NCI-H524 (cell line): ENCODE data around the gene PEAK1.

Source experiments
- DNase-seq, 2 experiments: peaks; one replicate each; lab custom pipeline; 2025; lab: John Stamatoyannopoulos, UW

The PEAK1 gene

DNA sequence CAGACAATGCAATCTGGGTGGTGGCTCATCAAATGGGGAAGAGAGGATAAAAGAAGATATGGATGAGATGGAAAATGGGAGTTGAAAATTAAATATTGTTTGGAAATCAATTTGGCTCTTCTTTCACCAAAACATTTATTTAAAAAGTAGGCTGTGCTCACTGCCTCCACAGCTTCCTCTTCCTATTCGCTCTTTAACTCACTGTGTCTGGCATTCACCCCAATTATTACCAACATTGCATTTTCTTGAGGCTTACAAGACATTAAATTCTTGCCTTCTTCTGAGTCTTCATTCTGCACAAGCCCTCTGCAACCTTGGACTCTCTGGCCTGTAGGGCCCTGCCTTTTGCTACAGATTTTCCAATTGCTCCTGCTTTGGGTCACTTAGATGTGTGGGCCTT lies 296.1 kb downstream of the PEAK1 start:
- DNase-seq: no peak

DNA sequence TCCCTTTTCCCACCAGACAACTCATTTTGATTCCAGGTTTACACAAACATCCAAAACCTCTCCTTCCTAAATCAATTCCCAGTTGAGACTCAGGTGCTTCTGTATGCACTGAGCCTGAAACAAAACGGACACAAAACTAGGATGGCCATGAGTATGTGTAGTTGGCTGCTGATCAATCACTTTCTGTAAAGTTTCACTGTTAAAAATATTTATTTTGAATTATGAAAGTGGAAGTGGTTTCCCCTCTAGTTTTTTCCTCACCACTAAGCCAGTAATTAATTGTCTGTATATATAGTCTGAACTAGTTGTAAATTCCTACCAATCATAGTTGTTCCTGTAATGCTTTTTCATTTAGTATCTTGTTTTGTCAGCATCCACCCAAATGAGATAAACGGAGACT lies 297.3 kb downstream of the PEAK1 start:
- no peak for DNase-seq

DNA sequence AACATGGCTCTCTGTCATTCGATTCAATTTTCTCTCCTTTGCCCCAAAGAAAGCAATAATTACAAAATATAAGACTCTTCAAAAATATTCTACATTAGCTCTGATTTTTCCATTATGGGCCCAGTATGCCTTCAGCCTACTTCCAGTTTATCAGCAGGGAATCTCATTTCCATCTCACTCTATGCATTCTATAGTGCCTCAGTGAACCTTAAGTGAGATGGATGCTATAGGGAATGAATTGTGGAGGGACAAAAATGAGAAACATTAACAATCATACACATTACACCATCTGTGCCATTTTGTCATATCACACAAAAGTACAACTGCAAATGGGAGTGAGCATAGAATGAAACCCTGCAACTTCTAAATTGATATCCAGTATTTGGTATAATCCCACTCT lies 298.3 kb downstream of the PEAK1 start:
- no peak for DNase-seq

DNA sequence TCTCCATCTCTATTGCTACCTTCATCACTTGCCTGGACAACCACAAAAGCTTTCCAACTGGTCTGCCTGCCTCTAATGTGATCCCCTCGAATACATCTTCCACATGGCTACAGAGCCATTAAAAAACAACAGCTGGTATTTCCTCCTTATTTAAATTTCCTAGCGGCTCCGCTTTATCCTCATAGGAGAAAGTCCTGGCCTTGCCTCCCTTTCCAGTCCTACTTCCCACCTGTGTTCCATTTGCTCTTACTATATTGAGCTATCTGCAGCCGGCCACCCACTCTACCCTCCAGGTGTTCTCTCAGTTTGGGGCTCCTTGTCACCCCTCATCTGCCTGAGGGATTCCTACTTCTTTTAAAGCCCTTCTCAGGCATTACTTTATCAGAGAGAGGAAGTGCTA lies 299.3 kb downstream of the PEAK1 start:
- peak; percentile 36 to 77 for DNase-seq

DNA sequence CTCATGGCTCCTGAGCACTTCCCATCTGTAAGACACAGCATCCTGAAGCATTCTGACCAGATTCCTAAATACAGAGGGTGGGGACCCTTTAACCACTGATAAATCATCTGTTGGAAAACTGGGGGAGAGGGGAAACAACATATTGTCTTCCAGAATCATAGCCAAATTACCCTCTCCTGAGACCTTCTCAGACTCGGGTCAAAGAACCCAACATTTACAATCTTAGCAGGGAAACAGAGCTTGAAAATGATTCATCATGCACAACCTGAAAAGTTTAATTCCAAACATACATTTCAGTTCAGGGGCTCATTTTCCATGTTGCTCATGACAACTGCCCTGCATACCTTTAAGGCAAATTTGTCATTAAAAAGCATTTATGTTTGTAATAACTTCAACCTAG lies 300.5 kb downstream of the PEAK1 start:
- no peak for DNase-seq

DNA sequence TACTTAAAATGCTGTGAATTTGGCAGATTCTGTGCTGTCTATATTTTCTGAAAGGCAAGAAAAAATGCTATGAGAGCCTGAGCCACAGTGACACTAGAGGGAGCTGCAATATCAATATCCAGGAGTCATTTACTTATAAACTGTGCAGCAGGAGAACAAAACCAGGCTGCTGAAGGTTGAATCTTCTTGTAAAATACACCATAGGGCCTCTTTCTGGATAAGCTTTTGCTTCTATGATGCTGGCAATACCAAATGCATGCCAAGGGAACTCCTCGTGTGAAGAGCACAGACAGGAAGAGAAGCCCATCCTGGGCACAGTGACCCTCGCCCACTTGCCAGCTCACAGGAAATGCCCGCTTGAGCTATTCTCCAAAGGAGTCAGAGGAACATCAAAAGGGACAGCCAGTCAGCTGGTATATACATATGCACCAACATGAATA lies 301.0 kb downstream of the PEAK1 start:
- DNase-seq: peak; percentile 52 to 75

DNA sequence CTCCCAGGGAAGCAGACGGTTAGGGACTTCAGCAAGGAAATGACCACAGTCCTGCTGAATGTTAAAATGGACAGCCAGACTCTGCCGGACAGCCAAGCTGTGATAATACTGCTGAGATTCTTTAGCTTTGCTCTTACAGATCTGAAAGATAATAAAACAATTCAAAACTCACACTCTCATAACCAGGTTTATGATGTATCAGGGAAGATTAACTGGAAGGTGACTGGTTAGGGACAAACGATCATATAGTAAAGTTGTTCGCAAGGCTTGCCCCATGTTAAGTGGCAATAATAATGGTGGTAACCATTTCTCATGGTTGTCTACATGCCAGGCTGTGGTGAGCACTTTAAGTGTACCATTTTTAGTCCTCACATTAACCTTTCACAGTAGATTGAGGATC lies 304.7 kb downstream of the PEAK1 start:
- no peak for DNase-seq

DNA sequence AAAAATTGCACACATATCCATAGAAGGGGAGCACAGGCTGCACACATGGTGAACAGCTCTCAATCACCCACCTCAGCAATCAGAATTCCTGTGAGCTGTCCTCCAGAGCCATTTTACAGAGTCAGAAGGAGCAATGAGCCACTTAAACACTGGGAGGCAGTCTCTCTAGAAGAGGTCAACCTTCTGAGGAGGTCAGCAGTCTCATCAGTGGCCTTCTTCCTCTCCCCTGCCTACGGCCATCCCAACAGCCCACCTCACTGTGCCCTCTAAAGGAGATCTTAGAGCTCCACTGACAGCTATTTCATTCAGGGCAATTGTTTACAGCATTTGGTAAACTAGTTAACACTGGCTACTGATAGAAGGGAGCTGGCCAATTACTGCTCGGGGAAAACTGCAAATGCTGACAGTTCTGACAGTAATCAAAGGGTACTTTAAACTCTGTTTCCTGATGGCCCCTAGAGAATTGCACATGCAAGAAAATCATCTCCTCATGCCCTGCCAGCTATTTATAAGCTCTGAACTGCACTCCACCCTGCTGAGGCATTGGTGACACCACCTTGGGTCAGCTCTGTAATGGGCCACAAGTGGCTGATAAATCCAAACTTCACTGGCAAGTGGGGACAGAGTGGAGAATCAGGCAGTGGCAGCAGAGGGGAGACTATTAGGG lies 306.9 kb downstream of the PEAK1 start:
- DNase-seq: no peak

DNA sequence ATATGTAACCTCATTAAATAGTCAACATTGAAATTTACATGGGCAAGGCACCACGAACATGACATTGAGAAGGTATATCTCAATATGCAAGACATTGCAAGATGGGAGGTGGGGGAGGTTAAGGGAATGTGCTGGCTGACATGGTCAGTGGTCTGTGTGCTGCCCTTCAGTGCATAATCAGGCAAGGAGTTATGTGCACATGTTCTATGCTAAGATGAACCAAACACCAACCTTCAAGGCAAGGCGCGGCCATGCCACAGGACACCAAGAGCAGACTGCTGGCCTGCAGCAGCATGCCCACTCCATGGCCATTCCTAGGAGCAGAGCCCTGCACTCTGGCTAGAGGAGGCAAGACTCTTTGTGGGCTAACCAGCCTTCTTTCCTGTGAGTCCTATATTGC lies 308.1 kb downstream of the PEAK1 start:
- DNase-seq: no peak

DNA sequence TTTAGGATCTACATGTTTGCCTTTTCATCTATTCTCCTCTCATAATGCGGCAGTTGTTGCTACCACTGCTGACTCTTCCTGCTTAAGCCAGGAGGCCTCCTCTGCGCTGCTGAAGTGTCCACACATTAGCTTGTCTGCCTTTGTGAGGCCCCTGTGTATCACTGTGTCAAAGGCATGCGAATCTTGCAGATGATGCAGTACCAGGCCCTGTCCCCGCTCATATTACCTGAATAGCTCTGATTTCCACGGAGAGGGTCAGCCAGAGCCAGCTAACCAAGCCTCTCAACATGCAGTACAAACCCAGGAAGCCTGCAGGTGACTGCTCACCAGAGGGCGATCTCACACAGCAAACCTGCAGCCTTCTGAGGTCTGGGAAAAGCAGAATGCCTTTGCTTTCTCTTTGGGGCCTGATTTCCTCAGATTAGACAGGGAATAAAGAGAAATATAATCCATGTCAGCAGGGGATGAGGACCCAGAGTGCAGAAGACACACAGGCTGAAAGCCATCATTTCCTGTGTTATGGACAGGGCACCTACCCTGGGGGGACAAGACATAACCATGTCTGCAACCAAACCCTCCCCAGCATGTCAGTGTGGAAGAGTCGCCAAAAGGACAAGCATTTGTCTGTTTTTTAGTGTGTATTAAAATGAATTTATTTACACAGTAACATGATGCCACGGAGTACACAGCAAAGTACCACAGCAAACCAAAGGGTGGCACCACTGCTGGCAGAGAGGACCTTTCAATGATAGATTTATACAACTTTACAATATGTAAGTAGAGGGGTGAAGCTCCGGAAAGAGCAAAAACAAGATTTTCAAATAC lies 312.2 kb downstream of the PEAK1 start:
- peak; percentile 75 to 83 for DNase-seq

DNA sequence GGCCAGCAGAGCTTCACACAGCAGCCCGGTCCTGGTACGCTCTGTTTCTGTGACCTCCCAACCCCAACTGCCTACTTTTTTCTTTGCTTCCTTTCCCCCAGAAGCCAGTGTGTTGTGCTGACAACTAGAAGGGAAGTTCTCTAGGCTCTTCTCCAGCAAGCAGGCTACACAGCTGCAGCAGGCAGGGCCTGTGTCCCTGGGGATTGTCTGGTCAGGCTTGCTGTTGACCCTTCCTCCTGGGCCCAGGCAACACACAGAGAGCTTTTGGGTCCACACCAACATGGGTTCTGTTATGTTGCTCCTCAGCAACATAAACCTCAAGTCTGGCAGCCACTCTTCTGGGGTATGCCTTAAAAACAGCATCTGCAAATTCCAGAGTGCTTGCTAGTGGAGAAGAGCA lies 312.8 kb downstream of the PEAK1 start:
- DNase-seq: no peak

DNA sequence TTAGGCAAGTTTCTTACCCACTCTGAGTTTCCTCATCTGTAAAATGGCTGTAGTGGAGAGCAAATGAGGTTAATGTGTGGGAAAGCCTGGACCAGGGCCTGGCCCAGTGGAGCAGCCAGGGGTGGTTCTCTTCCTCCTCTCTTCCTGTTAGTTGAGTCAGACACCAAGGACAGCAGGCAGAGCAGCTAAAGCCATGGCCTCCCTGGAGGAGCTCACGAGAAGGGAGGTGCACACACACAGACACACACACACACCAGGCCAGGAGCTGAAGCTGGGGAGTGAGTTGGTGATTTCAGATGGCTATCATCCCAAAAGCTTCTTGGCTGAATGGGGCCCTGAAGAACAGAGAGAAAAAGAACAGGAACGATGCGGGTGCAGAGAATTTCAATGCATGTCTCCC lies 315.7 kb downstream of the PEAK1 start:
- no peak for DNase-seq

DNA sequence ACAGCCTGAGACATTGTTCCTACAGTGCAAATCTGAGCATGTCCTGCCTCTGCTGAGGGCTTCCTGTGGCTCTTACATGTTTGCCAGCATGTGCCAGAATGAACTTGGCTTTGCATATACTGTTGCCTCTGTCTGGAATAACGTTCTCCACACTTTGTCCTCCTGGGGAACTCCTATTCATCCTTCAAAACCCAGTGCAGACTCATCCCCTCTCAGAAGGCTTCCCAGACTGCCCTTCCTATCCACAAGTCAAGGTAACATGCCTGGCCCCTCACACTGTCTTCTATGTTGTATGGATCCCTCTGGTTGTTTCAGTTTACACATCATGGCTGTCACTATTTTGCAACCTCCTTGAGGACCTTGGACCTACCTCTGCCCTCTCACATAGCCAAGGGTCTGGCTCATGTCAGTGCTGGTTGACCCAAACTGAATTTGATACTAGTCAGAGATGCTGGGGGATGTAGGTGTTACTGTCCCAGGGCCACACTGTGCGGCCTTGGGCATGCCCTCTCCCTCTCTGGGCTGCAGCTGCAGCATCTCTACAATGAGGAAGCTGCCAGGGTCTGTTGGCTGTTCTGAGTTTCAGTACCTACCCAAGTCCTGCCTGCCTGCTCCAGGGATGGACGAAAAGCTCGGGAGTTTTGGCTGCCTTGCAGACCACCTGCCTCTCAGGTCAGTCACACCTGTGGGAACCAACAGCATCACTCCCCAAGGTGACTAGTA lies 320.0 kb downstream of the PEAK1 start:
- DNase-seq: no peak

DNA sequence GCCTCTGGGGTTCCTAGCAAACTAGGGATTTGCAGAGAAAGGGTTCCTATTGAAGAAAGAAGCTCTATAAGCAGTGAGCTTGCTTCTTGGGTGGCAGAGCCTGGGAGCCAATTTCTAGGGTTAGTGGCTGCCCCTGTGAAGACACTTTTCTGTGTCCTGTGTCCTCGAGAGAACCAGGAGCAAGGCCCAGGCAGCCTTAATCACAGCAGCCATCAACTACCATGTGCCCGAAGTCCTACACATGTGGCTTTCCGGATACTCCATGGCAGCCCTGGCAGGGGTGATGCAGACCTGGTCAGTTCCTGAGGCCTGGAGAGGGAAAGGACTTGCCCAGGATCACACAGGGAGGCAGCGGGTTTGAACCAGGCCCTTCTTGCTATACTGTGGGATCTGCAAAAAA lies 321.3 kb downstream of the PEAK1 start:
- DNase-seq: no peak

DNA sequence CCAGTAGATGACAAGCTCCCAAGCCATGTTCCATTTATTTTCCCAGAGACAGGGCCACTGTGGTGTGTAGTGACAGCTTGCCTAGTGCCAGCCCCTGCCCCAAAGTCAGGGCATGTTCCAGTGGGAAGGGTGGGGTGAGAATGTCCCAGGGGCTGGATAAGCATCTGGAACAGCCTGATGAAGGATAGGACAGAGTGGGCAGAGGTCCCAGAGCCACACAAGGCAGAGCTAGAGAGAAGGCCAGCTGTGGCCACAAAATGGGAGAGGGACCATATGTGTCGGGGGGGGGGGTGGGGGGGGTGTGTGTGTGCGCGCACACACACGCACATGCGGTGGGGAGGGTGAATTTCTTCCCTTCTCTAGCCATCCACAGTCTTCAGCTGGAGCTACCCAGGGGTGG lies 322.0 kb downstream of the PEAK1 start:
- peak; percentile 72 to 75 for DNase-seq

DNA sequence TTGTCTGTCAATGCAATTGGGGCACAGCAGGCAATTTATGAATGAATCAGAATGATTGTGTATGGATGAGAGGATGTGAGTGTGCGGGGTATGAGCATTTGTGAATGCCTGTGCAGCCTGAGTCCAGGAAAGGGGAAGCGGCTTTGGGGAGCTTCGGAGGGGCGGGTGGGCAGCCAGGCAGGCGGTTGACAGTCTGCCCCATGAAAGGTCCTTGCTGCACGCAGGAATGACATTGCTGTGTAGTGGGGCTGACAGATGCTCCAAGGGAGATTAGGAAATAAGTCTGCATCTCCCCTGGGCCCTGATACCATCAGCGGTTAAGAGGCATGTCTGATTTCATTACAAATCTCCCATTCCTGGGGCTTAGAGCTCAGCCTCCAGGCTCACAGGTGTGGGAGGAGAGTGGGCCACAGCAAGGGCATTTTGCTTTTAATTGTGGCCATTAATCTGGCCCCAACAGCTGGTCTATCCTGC lies 322.6 kb downstream of the PEAK1 start:
- DNase-seq: peak; percentile 99 to 100

DNA sequence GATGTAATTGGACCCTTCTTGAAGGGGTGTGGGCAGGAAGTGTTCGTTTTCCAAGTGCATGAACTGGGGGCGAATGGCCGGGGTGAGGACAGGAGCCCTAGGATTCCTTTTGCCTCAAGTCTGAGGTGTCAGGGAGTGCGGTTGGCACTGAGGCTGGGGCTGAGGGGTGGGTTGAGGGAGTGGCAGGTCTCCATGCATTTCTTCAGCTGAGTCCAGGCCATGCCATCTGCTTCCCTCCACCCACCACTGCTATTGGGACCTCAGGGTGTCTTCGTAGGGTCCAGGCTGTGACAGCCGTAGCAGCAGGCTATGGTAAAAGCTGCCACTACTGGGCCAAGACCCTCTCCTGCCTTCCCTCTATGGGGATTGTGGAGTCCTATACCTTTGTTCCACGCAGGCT lies 323.4 kb downstream of the PEAK1 start:
- DNase-seq: peak in 1 of 2 experiments; percentile 53

DNA sequence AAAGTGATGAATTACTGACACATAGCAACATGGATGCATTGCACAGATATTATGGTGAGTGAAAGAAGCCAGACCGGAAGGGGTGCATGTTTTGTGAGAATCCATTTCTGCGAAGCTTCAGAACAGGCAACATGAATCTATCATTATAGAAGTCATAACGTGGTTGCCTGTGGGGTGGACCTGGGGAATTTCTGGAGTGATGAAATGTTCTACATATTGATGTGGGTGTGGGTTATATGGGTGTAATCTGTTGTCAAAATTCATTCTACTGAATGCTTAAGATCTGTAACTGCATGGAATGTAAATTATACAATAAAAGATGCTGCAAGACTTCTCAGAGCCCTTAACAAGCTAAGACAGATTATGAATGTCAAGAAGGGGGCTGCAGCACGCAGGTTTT lies 323.8 kb downstream of the PEAK1 start:
- DNase-seq: no peak

DNA sequence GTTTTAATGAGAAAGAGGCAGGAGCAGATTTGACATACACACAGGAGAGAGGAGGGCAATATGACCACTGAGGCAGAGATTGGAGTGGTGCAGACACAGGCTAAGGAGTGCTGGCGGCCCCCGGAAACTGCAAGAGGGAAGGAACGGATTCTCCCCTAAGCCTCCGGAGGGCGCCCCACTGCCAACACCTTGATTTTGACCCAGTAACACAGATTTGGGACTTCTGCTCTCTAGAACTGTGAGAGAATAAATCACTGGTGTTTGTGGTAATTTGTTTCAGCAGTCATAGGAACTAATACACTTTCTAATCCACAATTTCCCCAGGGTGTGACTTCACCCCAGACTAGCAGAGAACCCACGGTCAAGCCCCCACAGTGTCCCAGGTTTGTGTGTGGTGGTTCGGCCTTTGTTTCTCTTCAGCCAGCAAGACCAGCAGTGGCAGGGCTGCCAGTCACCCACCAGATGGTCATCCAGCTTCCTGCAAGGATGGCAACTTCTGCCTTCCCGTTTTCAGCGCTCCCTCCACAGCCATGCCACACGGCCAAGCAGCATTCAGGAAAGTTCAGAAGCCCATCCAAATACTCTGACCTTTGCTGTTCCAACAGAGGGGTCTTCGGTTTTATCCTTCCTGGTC lies 325.4 kb downstream of the PEAK1 start:
- DNase-seq: peak in 1 of 2 experiments; percentile 30

DNA sequence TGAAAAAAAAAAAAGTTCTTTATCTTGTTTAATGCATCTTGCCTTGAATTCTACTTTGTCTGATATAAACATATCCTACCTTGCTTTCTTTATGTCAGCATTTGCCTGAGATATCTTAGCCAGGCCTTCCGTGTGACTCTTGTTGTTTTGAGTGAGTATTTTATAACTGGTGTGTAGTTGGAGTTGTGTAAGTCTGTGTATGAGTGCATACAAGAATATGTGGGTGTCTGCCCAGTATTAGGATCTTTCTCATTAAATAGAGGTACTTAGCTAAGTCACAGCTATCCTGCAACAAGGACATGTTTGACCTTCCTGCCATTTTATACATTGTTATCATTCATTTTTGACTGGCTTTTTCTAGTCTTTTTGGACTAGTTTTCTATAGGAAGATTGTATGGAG lies 326.5 kb downstream of the PEAK1 start:
- DNase-seq: no peak

DNA sequence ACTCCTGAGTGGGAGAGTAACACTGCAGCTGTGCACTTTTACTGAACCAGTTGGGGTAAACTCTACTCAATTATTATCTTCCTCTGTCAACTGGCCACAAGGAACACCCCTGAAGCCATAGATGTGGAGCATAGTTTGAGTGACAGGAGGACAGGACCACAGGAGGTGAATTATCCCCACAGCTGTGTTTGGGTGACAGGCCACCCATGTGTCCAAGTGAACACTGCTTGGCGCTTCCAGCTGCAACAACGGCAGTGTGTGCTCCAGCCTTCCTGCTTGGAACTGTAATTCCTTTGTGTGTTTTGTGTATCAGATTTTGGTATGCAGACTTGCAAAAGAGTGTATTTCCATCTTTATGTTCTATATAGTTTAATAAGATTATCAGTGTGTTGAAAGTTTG lies 328.8 kb downstream of the PEAK1 start:
- no peak for DNase-seq

DNA sequence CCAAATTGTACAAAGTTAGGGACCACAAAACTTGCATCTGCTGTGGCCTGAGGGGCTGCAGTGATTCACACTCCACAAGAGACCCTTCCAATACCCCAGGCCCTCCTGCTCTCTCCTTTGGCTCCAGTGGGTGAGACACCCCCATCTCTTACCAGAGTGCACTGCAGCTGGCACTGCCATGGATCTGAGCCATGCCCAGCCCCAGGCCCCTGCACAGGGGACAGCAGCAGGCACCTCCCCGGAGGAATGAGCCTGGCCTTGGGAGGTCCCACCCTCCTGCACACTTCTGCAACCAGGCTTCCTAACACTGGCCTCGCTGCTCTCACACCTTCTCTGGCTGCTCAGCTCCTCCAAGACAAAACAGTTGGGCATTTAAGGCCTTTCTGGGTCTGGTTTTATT lies 332.7 kb downstream of the PEAK1 start:
- no peak for DNase-seq
